Tibial nerve (tissue), 4 donors: ENCODE measurements around the gene PTPRT.

ENCODE experiments used
- CTCF ChIP-seq, 5 experiments: fragments of 200-600 bp in 3 of 5; fragments of 450-650 bp in 2 of 5; sonication (generic) in 3 of 5; IDR thresholded peaks; one replicate each; pipeline ENCODE4 v1.5.1; 2016 to 2019; ENCODE audit warnings: antibody characterized with exemption in 5 of 5, mild to moderate bottlenecking in 3 of 5, moderate library complexity in 2 of 5
- EP300 ChIP-seq, 2 donors: sonication (generic); formaldehyde crosslinking; IDR thresholded peaks; one replicate each; pipeline ENCODE4 v1.6.1; 2017; ENCODE audit warnings: antibody characterized with exemption in 2 of 2, mild to moderate bottlenecking in 1 of 2
- POLR2A ChIP-seq, 2 donors: fragments of 450-650 bp; IDR thresholded peaks; one replicate each; pipeline ENCODE4 v1.6.1; 2017; ENCODE audit warnings: antibody characterized with exemption in 2 of 2, mild to moderate bottlenecking in 2 of 2, moderate library complexity in 2 of 2

GRCh38 chr20:42795111-42795695 lies 394.5 kb downstream of the PTPRT start:
- no peak for TF ChIP-seq CTCF (IDR thresholded peaks at IDR 0.05)
- no peak for TF ChIP-seq POLR2A (IDR thresholded peaks at IDR 0.05)
- TF ChIP-seq EP300 (IDR thresholded peaks at IDR 0.05), result no peak
